ENCODE data around the gene HEXB. TPM values are rescaled to one million over a fixed set of nuclear protein-coding genes. Genes with fewer than 3 reads are reported as not detected.

Gene HEXB
- total and polyA plus RNA-seq, 9 of the 15 experiments (the other 6 are each of a cell fraction or from before 2014, with no cell fraction given): 22.9 to 158 (median 108) TPM

DNA sequence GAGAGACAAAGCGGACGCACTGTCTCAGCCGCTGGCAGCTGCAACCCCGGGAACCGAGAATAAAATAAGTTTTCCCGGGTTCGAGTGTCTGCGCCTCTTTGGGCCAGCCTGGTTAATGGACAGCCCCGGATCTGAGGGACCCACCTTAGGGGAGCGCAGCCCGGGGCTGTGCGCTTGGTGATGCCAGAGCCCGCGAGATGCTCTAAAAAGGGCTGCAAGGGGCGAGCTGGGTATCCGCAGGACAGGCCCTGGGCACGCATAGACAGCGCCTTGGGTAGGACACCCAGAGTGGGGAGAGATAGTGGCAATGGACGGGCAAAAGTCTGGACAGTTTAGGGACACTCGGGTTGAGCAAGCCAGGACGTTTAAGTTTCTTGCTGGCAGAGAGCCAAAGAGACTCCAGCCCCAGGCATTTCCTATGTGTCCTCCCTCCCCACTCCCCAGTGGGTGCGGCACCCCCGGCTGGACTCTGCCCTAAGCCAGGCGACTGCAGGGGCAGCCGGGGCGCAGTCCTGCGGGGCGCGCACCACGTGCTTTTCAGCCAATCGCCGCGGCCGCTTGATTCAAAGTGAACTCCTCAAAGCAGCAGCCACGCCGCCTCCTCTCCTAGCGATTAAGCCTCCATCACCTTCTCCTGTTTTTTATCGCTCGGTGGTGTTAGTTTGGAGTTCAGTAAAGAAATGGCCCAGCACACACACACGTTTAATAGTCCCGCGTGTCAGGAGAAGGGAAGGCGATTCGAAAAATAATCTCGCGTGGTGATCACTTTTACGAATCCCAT lies 43.9 kb upstream of the HEXB start (continued):
- TF ChIP-seq, protein P1, sequence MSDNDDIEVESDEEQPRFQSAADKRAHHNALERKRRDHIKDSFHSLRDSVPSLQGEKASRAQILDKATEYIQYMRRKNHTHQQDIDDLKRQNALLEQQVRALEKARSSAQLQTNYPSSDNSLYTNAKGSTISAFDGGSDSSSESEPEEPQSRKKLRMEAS (CRISPR knock-in tag; IDR thresholded peaks at IDR 0.05): peak; percentile 66
- TF ChIP-seq NFIX (CRISPR knock-in tag; IDR thresholded peaks at IDR 0.05; ENCODE audit: low read depth): peak; percentile 64
- no peak for TF ChIP-seq BRD9 (IDR thresholded peaks at IDR 0.05; ENCODE audit: low read depth, partially characterized antibody)
- TF ChIP-seq POLR2G (IDR thresholded peaks at IDR 0.05; ENCODE audit: low read depth, low read length): no peak
- TF ChIP-seq, protein P2, sequence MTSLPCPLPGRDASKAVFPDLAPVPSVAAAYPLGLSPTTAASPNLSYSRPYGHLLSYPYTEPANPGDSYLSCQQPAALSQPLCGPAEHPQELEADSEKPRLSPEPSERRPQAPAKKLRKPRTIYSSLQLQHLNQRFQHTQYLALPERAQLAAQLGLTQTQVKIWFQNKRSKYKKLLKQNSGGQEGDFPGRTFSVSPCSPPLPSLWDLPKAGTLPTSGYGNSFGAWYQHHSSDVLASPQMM (CRISPR knock-in tag; IDR thresholded peaks at IDR 0.05): no peak
- no peak for TF ChIP-seq CBFA2T3 (IDR thresholded peaks at IDR 0.05)
- TF ChIP-seq, protein P3, sequence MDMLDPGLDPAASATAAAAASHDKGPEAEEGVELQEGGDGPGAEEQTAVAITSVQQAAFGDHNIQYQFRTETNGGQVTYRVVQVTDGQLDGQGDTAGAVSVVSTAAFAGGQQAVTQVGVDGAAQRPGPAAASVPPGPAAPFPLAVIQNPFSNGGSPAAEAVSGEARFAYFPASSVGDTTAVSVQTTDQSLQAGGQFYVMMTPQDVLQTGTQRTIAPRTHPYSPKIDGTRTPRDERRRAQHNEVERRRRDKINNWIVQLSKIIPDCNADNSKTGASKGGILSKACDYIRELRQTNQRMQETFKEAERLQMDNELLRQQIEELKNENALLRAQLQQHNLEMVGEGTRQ (CRISPR knock-in tag; IDR thresholded peaks at IDR 0.05): peak; percentile 60
- no peak for TF ChIP-seq MCM5 (IDR thresholded peaks at IDR 0.05; ENCODE audit: low read depth)
- no peak for TF ChIP-seq DPF2 (IDR thresholded peaks at IDR 0.05)
- no peak for TF ChIP-seq CREBBP (IDR thresholded peaks at IDR 0.05; ENCODE audit: low read depth, low read length)
- no peak for TF ChIP-seq RBM25 (IDR thresholded peaks at IDR 0.05; ENCODE audit: low read depth, low read length, severe bottlenecking)
- 0 out of 2 replicates have a peak, but pooled peaks have one; percentile 29 for TF ChIP-seq L3MBTL2 (IDR thresholded peaks at IDR 0.05)
- TF ChIP-seq DNMT1 (IDR thresholded peaks at IDR 0.05): no peak
- TF ChIP-seq, protein P4, sequence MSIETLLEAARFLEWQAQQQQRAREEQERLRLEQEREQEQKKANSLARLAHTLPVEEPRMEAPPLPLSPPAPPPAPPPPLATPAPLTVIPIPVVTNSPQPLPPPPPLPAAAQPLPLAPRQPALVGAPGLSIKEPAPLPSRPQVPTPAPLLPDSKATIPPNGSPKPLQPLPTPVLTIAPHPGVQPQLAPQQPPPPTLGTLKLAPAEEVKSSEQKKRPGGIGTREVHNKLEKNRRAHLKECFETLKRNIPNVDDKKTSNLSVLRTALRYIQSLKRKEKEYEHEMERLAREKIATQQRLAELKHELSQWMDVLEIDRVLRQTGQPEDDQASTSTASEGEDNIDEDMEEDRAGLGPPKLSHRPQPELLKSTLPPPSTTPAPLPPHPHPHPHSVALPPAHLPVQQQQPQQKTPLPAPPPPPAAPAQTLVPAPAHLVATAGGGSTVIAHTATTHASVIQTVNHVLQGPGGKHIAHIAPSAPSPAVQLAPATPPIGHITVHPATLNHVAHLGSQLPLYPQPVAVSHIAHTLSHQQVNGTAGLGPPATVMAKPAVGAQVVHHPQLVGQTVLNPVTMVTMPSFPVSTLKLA (conservative IDR thresholded peaks at IDR 0.05): peak; percentile 51 to 70; a peak in 3 of 4 replicates
- TF ChIP-seq, protein P5, sequence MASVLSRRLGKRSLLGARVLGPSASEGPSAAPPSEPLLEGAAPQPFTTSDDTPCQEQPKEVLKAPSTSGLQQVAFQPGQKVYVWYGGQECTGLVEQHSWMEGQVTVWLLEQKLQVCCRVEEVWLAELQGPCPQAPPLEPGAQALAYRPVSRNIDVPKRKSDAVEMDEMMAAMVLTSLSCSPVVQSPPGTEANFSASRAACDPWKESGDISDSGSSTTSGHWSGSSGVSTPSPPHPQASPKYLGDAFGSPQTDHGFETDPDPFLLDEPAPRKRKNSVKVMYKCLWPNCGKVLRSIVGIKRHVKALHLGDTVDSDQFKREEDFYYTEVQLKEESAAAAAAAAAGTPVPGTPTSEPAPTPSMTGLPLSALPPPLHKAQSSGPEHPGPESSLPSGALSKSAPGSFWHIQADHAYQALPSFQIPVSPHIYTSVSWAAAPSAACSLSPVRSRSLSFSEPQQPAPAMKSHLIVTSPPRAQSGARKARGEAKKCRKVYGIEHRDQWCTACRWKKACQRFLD (CRISPR knock-in tag; IDR thresholded peaks at IDR 0.05): 0 out of 2 replicates have a peak, but pooled peaks have one; percentile 43
- no peak for TF ChIP-seq MEF2D (tag; conservative IDR thresholded peaks at IDR 0.05; ENCODE audit: low read depth)
- no peak for TF ChIP-seq KLF6 (CRISPR knock-in tag; IDR thresholded peaks at IDR 0.05; ENCODE audit: borderline replicate concordance)
- no peak for TF ChIP-seq SMARCB1 (IDR thresholded peaks at IDR 0.05; ENCODE audit: insufficient read length, low read depth)
- TF ChIP-seq, protein P6, sequence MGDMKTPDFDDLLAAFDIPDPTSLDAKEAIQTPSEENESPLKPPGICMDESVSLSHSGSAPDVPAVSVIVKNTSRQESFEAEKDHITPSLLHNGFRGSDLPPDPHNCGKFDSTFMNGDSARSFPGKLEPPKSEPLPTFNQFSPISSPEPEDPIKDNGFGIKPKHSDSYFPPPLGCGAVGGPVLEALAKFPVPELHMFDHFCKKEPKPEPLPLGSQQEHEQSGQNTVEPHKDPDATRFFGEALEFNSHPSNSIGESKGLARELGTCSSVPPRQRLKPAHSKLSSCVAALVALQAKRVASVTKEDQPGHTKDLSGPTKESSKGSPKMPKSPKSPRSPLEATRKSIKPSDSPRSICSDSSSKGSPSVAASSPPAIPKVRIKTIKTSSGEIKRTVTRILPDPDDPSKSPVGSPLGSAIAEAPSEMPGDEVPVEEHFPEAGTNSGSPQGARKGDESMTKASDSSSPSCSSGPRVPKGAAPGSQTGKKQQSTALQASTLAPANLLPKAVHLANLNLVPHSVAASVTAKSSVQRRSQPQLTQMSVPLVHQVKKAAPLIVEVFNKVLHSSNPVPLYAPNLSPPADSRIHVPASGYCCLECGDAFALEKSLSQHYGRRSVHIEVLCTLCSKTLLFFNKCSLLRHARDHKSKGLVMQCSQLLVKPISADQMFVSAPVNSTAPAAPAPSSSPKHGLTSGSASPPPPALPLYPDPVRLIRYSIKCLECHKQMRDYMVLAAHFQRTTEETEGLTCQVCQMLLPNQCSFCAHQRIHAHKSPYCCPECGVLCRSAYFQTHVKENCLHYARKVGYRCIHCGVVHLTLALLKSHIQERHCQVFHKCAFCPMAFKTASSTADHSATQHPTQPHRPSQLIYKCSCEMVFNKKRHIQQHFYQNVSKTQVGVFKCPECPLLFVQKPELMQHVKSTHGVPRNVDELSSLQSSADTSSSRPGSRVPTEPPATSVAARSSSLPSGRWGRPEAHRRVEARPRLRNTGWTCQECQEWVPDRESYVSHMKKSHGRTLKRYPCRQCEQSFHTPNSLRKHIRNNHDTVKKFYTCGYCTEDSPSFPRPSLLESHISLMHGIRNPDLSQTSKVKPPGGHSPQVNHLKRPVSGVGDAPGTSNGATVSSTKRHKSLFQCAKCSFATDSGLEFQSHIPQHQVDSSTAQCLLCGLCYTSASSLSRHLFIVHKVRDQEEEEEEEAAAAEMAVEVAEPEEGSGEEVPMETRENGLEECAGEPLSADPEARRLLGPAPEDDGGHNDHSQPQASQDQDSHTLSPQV (IDR thresholded peaks at IDR 0.05): no peak
- TF ChIP-seq MCM2 (IDR thresholded peaks at IDR 0.05; ENCODE audit: low read depth): no peak
